Stimulated activated naive CD8-positive, alpha-beta T cell treated with anti-CD3 and anti-CD28 coated beads, Interleukin-15, Interleukin-2, amounts not matched to agents 100 ng/mL and 50 ng/mL, for 24 hours (primary cell): ENCODE results near the gene DELE1.

Experiments
- H3K27ac Mint-ChIP-seq: one replicate; pipeline ENCODE4 v1.8.0; 2021; ENCODE audit warnings: mild to moderate bottlenecking, mixed read lengths
- H3K27me3 Mint-ChIP-seq: one replicate; pipeline ENCODE4 v1.8.0; 2021; ENCODE audit warnings: mixed read lengths
- H3K36me3 Mint-ChIP-seq: one replicate; pipeline ENCODE4 v1.8.0; 2021; ENCODE audit warnings: low read depth, mixed read lengths
- H3K4me1 Mint-ChIP-seq: one replicate; pipeline ENCODE4 v1.8.0; 2021; ENCODE audit warnings: low read depth, mixed read lengths
- H3K4me3 Mint-ChIP-seq: one replicate; pipeline ENCODE4 v1.8.0; 2021; ENCODE audit warnings: mild to moderate bottlenecking, mixed read lengths
- H3K9me3 Mint-ChIP-seq: one replicate; pipeline ENCODE4 v1.8.0; 2021; ENCODE audit warnings: mixed read lengths

The DELE1 gene

DNA sequence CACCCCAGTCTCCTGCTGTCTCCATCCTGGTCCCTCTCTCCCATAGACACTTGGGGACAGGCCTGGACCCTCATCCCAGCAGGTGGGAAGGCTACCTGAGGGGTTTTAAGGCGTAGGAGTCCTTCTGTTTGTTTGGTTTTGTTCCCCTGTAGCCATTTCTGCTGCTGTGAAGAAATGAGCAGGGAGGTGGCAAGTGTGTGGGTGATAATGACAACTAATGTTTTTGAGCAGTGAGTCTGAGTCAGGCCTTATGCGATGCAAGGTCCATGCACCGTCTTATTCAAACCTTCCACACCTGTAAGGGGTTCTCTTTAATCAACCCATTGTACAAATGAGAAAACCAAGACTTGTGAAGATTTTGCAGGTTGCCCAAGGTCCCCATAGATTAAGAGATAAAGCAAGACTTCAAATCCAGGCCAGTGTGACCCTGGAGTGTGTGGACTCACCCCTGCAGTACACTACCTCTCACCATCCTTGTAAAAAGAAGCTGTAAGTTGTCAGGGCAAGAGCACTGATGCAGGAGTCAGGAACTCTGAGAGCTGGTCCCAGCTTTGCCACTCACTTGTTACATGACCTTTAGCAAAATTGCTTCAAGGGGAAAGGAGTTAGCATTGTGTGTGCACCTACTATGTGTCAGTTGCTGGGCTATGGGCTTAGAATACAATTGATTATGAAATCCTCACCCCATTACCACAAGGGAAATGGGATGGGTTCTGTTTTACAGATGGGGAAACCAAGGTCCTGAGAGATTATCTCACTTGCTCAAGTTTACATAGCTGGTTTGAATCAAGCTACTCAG lies 26.7 kb downstream of the DELE1 start:
- Mint-ChIP-seq H3K27me3 (no peaks in the 10 kb centered on the region), H3K4me1 (peaks cover 15% of the 10 kb centered on the region), H3K4me3 (no peak overlapping the region), H3K27ac (no peak overlapping the region), H3K36me3 (no peaks in the 10 kb centered on the region), H3K9me3 (no peaks in the 10 kb centered on the region)

DNA sequence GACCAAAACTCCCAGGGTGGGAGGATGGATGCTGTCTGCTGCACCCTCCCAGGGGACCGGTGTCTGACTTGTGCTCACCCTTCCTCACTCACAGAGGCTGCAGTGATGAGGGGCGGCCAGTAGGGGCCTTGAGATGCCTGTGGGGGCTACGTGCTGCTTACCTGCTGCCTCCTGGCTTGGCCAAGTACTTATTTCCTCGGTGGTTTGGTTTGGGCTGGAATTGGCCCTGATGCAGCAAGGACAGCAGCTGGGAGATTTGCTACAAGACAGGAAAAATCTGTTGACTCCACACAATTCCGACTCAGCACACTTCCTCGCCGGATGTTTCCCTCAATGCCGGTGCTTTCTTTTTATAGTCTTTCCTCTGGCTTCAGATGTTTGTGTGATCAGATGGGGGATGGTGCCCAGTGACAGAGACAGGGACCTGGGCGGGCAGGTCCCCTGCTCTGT lies 27.7 kb downstream of the DELE1 start:
- Mint-ChIP-seq H3K27me3 (no peaks in the 10 kb centered on the region), H3K9me3 (no peaks in the 10 kb centered on the region), H3K27ac (no peak overlapping the region), H3K4me1 (peaks cover 15% of the 10 kb centered on the region), H3K36me3 (no peaks in the 10 kb centered on the region), H3K4me3 (no peak overlapping the region)

DNA sequence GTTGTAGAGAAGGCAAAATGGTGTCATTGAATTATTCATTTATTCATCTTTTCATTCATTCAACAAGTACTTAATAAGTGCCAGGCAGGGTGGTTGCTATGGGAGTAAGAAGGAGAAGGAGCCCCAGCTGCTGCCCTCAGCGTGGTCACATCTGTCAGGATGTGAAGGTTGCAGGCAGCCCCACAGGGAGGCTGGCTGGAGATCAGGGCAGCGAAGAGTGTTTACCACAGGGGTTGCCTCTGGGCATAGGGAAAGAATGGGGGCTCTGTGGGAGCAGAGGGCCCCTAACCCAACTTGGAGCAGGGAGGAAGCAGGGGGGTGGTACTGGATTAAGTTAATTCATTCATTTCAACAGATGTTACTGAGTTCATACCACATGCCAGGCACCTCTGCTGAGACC lies 28.3 kb downstream of the DELE1 start:
- Mint-ChIP-seq H3K27me3 (no peaks in the 10 kb centered on the region), H3K36me3 (no peaks in the 10 kb centered on the region), H3K9me3 (no peaks in the 10 kb centered on the region), H3K4me1 (peaks cover 15% of the 10 kb centered on the region), H3K27ac (no peak overlapping the region), H3K4me3 (no peak overlapping the region)

DNA sequence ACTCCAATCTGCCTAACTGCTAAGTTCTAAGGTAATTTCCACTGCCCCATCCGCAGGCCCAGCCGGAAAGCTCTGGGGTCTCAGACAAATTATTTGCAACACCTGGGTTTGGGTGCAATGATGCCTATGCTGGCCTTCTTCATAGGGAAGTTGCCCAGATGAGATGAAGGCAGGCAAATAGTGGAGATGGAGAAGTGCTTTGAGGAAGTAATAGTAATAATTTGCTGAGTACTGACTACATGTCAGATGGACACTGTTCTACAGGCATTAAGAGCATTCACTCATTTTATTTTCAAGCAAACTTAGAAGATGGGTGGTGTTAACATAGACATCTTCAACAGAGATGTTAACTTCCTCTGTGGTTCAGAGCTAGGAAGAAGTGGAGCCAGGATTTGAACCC lies 30.5 kb downstream of the DELE1 start:
- Mint-ChIP-seq H3K4me3 (no peak overlapping the region), H3K4me1 (peaks cover 33% of the 10 kb centered on the region), H3K36me3 (no peaks in the 10 kb centered on the region), H3K27me3 (no peaks in the 10 kb centered on the region), H3K27ac (no peak overlapping the region), H3K9me3 (no peaks in the 10 kb centered on the region)

DNA sequence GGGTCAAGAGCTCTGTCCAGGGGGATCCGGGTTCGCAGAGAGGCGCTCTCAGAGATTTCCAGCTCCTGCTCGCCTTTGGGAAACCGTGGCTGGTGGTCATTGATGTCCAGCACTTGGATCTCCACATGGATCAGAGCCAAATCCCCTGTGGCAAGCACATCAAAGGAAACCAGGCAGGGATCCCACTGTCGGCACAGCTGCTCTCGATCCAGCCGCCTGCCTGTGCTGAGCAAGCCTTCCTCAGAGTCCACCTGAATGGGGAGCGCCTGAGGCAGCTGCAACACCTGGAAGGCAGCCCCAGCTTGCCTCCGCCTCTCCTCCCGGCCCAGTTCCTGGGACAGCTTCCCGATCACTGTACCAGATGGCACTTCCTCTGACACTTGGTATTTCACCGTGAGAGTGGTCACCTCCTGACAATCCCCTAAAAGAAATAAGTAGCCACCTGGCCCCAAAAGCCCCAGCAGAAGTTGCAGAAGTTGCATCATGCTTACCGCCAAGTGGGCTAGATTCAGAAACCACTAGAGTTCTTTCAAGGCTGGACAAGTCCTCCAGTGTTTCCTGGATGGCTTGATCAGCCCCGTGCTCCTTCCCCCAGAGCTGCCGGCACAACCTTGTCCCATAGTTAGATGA lies 33.8 kb downstream of the DELE1 start:
- H3K27me3 Mint-ChIP-seq = no peaks in the 10 kb centered on the region
- H3K9me3 Mint-ChIP-seq = no peaks in the 10 kb centered on the region
- H3K36me3 Mint-ChIP-seq = no peaks in the 10 kb centered on the region
- H3K4me3 Mint-ChIP-seq = peak overlapping the region; percentile 71
- H3K4me1 Mint-ChIP-seq = peaks cover 43% of the 10 kb centered on the region
- peak overlapping the region; percentile 83 for H3K27ac Mint-ChIP-seq

DNA sequence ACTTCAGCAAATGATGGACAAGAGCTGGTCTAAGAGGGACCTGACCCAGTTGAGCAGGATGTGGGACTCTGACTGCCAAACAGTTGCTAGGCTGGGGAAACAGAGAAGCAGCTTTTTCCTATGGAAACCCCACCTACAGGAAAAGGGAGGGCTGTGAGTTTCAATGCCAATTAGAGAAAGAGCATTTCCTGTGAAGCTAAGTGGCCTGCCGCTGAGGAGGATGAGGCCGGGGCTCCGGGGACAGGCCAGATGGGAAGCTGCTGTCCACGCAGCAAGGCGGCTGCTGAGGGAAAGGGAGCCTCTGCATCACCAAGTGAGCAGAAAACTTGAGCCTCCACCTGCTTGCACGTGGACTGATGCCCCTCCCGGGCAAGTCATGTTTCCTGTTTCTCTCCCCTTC lies 34.4 kb downstream of the DELE1 start, which contains the start of gene PCDH12:
TSS of gene PCDH12 (minus strand) at position 90 of the 400 bp plus-strand sequence. CDS start 351 bp downstream, outside the sequence.
- Mint-ChIP-seq H3K4me3 (peak within 1 kb of the TSS; percentile 71), H3K4me1 (peaks cover 40% of the 10 kb centered on the region), H3K27me3 (no peaks in the 10 kb centered on the region), H3K9me3 (no peaks in the 10 kb centered on the region), H3K27ac (peak within 1 kb of the TSS; percentile 83), H3K36me3 (no peaks in the 10 kb centered on the region)

DNA sequence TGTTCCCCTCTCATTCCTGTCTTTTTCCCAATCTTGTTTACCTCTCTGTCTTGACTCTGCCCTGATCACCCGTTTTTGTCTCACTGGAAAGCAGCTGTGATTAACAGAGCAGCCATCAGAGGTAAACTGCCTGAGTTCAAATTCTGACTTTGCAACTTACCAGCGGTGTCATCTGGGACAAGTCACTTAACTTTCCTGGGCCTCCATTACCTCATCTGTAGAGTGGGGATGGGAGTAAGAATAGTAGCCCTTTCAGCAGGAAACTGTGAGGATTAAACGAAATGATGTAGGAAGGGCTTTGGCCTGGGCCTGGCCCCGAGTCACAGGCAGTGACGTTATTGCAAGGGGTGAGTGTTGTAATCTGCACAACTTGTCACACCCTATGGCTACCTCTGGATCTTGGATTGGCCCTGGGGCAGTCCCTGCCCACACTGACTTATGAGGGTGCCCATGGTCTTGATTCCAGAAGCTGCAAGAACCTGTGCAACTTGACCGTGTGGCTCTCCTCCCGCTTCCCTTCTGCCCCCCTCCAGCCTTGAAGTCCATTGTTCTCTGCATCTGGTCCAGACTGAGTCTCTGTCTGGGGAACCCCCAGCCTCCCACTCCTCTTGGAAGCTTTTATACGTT lies 35.0 kb downstream of the DELE1 start:
- peaks cover 40% of the 10 kb centered on the region for H3K4me1 Mint-ChIP-seq
- H3K9me3 Mint-ChIP-seq = no peaks in the 10 kb centered on the region
- H3K27me3 Mint-ChIP-seq = no peaks in the 10 kb centered on the region
- no peaks in the 10 kb centered on the region for H3K36me3 Mint-ChIP-seq
- peak overlapping the region; percentile 83 for H3K27ac Mint-ChIP-seq
- peak overlapping the region; percentile 71 for H3K4me3 Mint-ChIP-seq

DNA sequence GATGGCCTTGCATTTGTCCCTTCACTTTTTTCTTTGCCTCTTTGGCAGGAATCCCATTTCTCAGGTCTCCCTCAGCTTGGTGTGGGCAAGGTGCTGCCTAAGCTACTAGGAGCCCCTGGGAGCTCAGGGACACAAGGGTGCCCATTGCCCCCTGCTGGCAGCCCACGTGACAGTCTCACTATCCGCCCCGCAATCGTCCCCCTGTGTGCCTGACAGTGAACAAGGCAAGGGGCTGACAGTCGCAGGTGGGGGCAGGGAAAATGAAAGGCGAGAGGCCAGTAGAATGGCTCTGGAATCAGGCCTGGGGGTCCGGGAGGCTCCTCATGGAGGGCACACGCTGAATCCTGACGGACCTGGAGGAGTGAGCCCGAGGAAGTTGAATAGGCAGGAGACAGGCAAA lies 36.3 kb downstream of the DELE1 start:
- Mint-ChIP-seq H3K36me3 (no peaks in the 10 kb centered on the region), H3K9me3 (no peaks in the 10 kb centered on the region), H3K27me3 (no peaks in the 10 kb centered on the region), H3K4me1 (peaks cover 40% of the 10 kb centered on the region), H3K27ac (no peak overlapping the region), H3K4me3 (no peak overlapping the region)

DNA sequence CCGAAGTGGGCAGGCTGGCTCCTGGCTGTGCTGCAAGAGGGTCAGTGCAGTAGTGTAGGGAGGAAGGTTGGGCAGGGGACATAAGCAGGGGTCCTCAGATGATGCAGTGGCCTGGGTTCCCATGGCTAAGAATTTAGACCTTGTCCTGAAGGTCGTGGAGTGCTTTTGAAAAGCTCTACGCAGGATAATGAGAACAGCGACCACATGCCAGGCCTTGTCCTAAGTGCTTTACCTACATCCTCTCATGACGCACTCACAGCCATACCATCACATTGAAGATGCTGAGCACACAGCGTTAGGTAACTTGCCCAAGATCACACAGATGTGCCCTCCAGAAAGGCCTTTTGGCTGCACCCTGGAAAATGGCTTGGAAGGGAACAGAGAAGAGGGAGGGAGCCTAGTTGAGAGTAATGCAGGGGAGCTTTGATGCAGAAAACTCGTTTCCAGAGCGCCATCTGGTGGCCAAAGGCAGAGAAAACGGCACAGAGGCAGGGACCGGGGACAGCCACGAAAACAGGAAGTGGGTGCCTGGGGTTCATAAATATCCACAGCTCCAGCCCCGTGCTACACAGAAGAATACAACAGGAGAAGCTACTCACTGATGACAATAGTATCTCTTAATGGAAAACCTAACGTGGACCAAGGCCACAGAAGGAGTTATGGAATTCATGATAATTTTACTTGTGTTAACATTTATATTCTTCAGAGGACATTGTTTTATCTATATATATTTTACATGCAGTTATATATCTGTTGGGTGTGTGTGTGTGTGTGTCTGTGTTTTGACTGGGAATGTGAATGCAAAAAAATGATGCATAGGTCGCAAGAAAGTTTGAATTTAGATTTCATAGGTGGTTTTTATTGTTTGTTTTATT lies 37.0 kb downstream of the DELE1 start:
- Mint-ChIP-seq H3K27ac (peak overlapping the region; percentile 84), H3K36me3 (no peaks in the 10 kb centered on the region), H3K4me3 (peak overlapping the region; percentile 46), H3K4me1 (peaks cover 40% of the 10 kb centered on the region), H3K9me3 (no peaks in the 10 kb centered on the region), H3K27me3 (no peaks in the 10 kb centered on the region)

DNA sequence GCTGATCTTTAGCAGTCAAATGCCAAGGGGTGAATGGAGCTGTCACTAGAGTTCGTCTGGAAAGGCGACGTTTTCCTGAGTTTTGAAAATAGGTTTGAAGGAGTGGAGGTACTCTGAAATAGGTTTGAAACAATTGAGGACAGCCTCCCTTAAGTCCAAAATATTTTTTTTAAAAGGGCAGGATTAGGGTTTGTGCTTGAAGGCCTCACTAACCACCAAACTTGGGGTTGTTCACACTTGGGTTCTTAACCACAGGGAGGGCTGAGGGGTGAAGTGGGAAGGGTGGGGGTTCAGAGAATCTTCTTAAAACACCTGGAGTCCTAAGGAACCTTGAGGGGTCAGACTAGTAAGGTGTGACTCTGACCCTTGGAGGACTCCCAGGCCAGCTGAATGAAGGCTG lies 37.8 kb downstream of the DELE1 start:
- H3K27ac Mint-ChIP-seq = peak overlapping the region; percentile 84
- H3K36me3 Mint-ChIP-seq = no peaks in the 10 kb centered on the region
- H3K27me3 Mint-ChIP-seq = no peaks in the 10 kb centered on the region
- H3K4me3 Mint-ChIP-seq = no peak overlapping the region
- no peaks in the 10 kb centered on the region for H3K9me3 Mint-ChIP-seq
- peaks cover 40% of the 10 kb centered on the region for H3K4me1 Mint-ChIP-seq

DNA sequence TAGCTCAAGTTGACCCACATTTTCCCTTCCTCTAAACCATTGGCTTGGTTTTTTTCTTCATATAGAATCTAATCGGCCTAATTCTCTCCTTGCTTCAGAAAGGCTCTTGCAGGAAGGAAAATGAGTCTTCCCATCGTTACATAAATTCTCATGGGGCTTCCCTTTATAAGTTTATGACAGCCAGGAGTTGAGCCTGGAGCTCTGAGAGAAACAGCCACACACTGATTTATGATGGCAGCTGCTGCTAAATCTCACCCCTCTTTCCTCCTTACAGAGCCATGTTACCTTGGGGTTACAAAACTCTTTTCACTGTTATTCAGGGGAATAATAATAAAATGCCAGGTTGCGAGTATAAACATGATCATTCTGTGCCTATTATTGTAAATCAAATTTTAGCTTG lies 40.0 kb downstream of the DELE1 start:
- Mint-ChIP-seq H3K27ac (no peak overlapping the region), H3K4me1 (peaks cover 33% of the 10 kb centered on the region), H3K4me3 (no peak overlapping the region)

DNA sequence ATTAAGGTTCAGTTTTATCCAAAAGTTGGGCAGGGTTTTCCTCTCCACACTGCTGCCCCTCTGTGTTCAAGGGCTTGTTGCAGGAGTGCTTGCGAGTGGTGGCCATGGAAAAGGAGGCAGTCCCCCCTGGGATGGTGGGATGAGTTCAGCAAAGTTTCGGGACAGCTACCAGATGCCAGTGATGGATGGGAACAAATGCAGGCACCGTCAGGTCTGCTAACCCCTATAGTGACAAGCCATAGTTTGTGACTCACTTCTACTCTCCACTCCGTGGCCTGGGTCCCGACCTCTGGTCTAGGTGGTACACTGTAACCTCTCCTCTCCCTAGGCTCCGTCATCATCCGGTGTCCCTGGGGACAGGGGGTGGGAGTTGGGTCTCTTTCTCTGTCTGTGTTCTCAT lies 41.4 kb downstream of the DELE1 start:
- H3K27ac Mint-ChIP-seq = no peak overlapping the region
- H3K4me3 Mint-ChIP-seq = no peak overlapping the region
- H3K27me3 Mint-ChIP-seq = no peaks in the 10 kb centered on the region

More for the DNA sequence above, 40.0 kb downstream of the DELE1 start:
- no peaks in the 10 kb centered on the region for H3K36me3 Mint-ChIP-seq
- H3K27me3 Mint-ChIP-seq = no peaks in the 10 kb centered on the region
- no peaks in the 10 kb centered on the region for H3K9me3 Mint-ChIP-seq

DNA sequence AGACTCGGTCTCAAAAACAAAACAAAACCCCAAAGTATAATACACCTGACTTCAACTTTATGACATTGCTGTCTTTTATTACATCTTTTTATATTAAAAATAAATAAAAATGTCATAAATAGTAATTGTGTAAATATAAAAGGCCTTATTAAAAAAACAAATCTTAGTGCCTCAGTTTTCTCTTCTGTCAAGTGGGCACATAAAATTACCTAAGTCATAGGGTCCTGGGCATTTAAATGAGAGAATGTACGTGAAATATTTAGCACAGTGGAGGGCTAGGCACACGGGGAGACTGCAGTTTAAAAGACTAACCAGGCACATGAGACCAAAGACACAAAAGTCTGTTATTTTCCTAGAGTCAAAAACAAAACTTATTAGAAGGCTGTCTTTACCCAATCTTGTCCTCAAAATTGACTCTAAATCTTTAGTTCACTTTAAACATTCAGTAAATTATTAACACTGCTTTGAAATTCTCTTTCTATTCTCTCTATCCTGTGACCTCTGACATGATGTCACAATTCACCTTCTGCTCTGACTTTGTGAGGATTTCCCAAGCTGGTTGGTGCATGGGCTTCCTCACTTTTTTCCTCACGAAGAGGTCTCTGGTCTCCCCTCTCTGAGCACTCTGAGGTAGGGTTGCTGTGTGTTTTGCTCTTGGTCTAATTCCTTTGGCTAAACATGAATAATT lies 42.7 kb downstream of the DELE1 start:
- no peak overlapping the region for H3K4me3 Mint-ChIP-seq
- H3K9me3 Mint-ChIP-seq = no peaks in the 10 kb centered on the region
- peaks cover 4% of the 10 kb centered on the region for H3K36me3 Mint-ChIP-seq
- no peak overlapping the region for H3K27ac Mint-ChIP-seq
- H3K4me1 Mint-ChIP-seq = peaks cover 30% of the 10 kb centered on the region
- H3K27me3 Mint-ChIP-seq = no peaks in the 10 kb centered on the region

More for the DNA sequence above, 41.4 kb downstream of the DELE1 start:
- H3K36me3 Mint-ChIP-seq = no peaks in the 10 kb centered on the region
- H3K4me1 Mint-ChIP-seq = peaks cover 33% of the 10 kb centered on the region
- no peaks in the 10 kb centered on the region for H3K9me3 Mint-ChIP-seq

DNA sequence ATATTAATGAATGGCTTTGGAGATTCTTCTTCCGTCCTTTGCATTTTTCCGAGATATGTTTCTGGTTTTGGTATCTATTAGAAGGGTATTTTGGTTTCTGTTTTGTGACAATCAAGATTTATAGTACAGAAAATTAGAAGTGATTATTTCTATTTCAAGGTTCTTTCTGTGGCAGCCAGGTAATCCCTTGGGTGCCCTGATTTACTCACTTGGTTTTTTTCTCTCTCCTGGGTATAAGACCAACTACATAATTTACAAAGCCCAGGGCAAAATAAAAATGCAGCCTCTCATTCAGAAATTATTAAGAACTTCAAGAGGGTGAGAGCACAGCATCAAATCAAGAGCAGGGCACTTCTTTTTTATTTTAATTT lies 43.3 kb downstream of the DELE1 start:
- Mint-ChIP-seq H3K4me1 (peaks cover 32% of the 10 kb centered on the region), H3K9me3 (no peaks in the 10 kb centered on the region), H3K4me3 (no peak overlapping the region), H3K27ac (no peak overlapping the region), H3K36me3 (peaks cover 5% of the 10 kb centered on the region), H3K27me3 (no peaks in the 10 kb centered on the region)
